Measurements from ENCODE around the gene MROH2A.

The MROH2A gene

GRCh38 chr2:233840520-233840919 lies 62.4 kb downstream of the MROH2A start:
- DNase-seq: no peak

GRCh38 chr2:233841183-233841582 lies 63.1 kb downstream of the MROH2A start:
- DNase-seq: no peak

GRCh38 chr2:233844064-233844807 lies 66.1 kb downstream of the MROH2A start:
- DNase-seq: no peak

- no peak for DNase-seq
Observed at GRCh38 chr2:233844836-233845235, 66.7 kb downstream of the MROH2A start.

- DNase-seq: no peak
Observed at GRCh38 chr2:233845301-233846060, 67.4 kb downstream of the MROH2A start.

- DNase-seq: no peak
Observed at GRCh38 chr2:233846387-233847247, 68.5 kb downstream of the MROH2A start.

- DNase-seq: no peak
Observed at GRCh38 chr2:233847248-233847898, 69.2 kb downstream of the MROH2A start.

- DNase-seq: no peak
Observed at GRCh38 chr2:233848276-233848675, 70.1 kb downstream of the MROH2A start.

GRCh38 chr2:233849607-233850271 lies 71.6 kb downstream of the MROH2A start:
- no peak for DNase-seq

- DNase-seq: no peak
Observed at GRCh38 chr2:233850745-233851144, 72.6 kb downstream of the MROH2A start.

- DNase-seq: no peak
Observed at GRCh38 chr2:233851169-233851568, 73.0 kb downstream of the MROH2A start.

GRCh38 chr2:233852056-233852455 lies 73.9 kb downstream of the MROH2A start:
- no peak for DNase-seq

- DNase-seq: no peak
Observed at GRCh38 chr2:233853353-233853752, 75.2 kb downstream of the MROH2A start.

GRCh38 chr2:233853883-233854240 lies 75.7 kb downstream of the MROH2A start:
- DNase-seq: no peak

GRCh38 chr2:233854241-233854981 lies 76.3 kb downstream of the MROH2A start, which contains the start of gene HJURP:
TSS of gene HJURP (minus strand) at chr2:233854535. CDS start at chr2:233854500, 35 bp downstream.
- DNase-seq: peak; percentile 78

GRCh38 chr2:233855345-233855744 lies 77.2 kb downstream of the MROH2A start:
- DNase-seq: no peak

GRCh38 chr2:233856184-233856583 lies 78.1 kb downstream of the MROH2A start:
- no peak for DNase-seq

- DNase-seq: peak; percentile 52
Observed at GRCh38 chr2:233857511-233858141, 79.5 kb downstream of the MROH2A start.

- no peak for DNase-seq
Observed at GRCh38 chr2:233858331-233858730, 80.2 kb downstream of the MROH2A start.

- DNase-seq: no peak
Observed at GRCh38 chr2:233862261-233862768, 84.2 kb downstream of the MROH2A start.

- DNase-seq: no peak
Observed at GRCh38 chr2:233865838-233866237, 87.7 kb downstream of the MROH2A start.
